ENCODE data around the gene GORASP2. TPM values are rescaled to one million over a fixed set of nuclear protein-coding genes. Genes with fewer than 3 reads are reported as not detected.
"Not testable (repeated sequence)": the region's sequence is repeated elsewhere in the genome, so short reads cannot be mapped to it uniquely, and the experiment has no call there.

Gene GORASP2
- 100 to 1,000 TPM in 1 of 4 donors, 10 to 100 TPM in 3; 77.0 to 104 (median 88.3) TPM for polyA plus RNA-seq (ENCODE audit: insufficient read length in 4 of 4)

- DNase-seq (ENCODE audit: low read depth in 4 of 4, low spot score in 3 of 4): peak; percentile 93 to 98 (median 96)
Observed at GRCh38 chr2:170928824-170929685, at the start of gene GORASP2. TSS of gene GORASP2 (plus strand) at chr2:170929253. CDS start at chr2:170929341, 88 bp downstream.

- no peak for DNase-seq (ENCODE audit: low read depth in 4 of 4, low spot score in 3 of 4)
Observed at GRCh38 chr2:170881840-170882239, 47.2 kb upstream of the GORASP2 start.

- no peak for DNase-seq (ENCODE audit: low read depth in 4 of 4, low spot score in 3 of 4)
Observed at GRCh38 chr2:170882758-170883157, 46.3 kb upstream of the GORASP2 start.

GRCh38 chr2:170883683-170884082 lies 45.4 kb upstream of the GORASP2 start:
- DNase-seq (ENCODE audit: low read depth in 4 of 4, low spot score in 3 of 4): no peak

- no peak for DNase-seq (ENCODE audit: low read depth in 4 of 4, low spot score in 3 of 4)
Observed at GRCh38 chr2:170885130-170885791, 43.8 kb upstream of the GORASP2 start.

GRCh38 chr2:170886386-170886785 lies 42.7 kb upstream of the GORASP2 start:
- DNase-seq (ENCODE audit: low read depth in 4 of 4, low spot score in 3 of 4): no peak

GRCh38 chr2:170887496-170887895 lies 41.6 kb upstream of the GORASP2 start:
- no peak for DNase-seq (ENCODE audit: low read depth in 4 of 4, low spot score in 3 of 4)

- no peak for DNase-seq (ENCODE audit: low read depth in 4 of 4, low spot score in 3 of 4)
Observed at GRCh38 chr2:170887896-170888295, 41.2 kb upstream of the GORASP2 start.

- DNase-seq (ENCODE audit: low read depth in 4 of 4, low spot score in 3 of 4): no peak
Observed at GRCh38 chr2:170891893-170892292, 37.2 kb upstream of the GORASP2 start.

GRCh38 chr2:170892391-170892951 lies 36.6 kb upstream of the GORASP2 start:
- no peak for DNase-seq (ENCODE audit: low read depth in 4 of 4, low spot score in 3 of 4)

GRCh38 chr2:170895023-170895757 lies 33.9 kb upstream of the GORASP2 start:
- DNase-seq (ENCODE audit: low read depth in 4 of 4, low spot score in 3 of 4): no peak

- DNase-seq (ENCODE audit: low read depth in 4 of 4, low spot score in 3 of 4): no peak
Observed at GRCh38 chr2:170896622-170897021, 32.4 kb upstream of the GORASP2 start.

- no peak for DNase-seq (ENCODE audit: low read depth in 4 of 4, low spot score in 3 of 4)
Observed at GRCh38 chr2:170897108-170897507, 31.9 kb upstream of the GORASP2 start.

GRCh38 chr2:170905864-170906263 lies 23.2 kb upstream of the GORASP2 start:
- DNase-seq (ENCODE audit: low read depth in 4 of 4, low spot score in 3 of 4): no peak

GRCh38 chr2:170911314-170911889 lies 17.7 kb upstream of the GORASP2 start:
- no peak for DNase-seq (ENCODE audit: low read depth in 4 of 4, low spot score in 3 of 4)

GRCh38 chr2:170914994-170915666 lies 13.9 kb upstream of the GORASP2 start:
- not testable (repeated sequence) for DNase-seq (ENCODE audit: low read depth in 4 of 4, low spot score in 3 of 4)

GRCh38 chr2:170917219-170917913 lies 11.7 kb upstream of the GORASP2 start:
- DNase-seq (ENCODE audit: low read depth in 4 of 4, low spot score in 3 of 4): no peak

GRCh38 chr2:170917957-170918356 lies 11.1 kb upstream of the GORASP2 start:
- DNase-seq (ENCODE audit: low read depth in 4 of 4, low spot score in 3 of 4): no peak

- not testable (repeated sequence) for DNase-seq (ENCODE audit: low read depth in 4 of 4, low spot score in 3 of 4)
Observed at GRCh38 chr2:170921873-170922272, 7.2 kb upstream of the GORASP2 start.

All from left renal pelvis (tissue), 4 donors.